ENCODE measurements around the gene REXO4.
A peak's percentile ranks its signal among the peaks of the same experiment; 100 is the strongest.

- TF ChIP-seq CTCF (IDR thresholded peaks at IDR 0.05) = peak in 1 of 6 experiments; percentile 4
- peak in 3 of 4 donors; percentile 65 to 75 (median 70) for TF ChIP-seq POLR2A (IDR thresholded peaks at IDR 0.05)
These were observed 41.9 kb upstream of the REXO4 start, which contains the start of gene CACFD1 for GRCh38 chr9:133459476-133460404.

All from esophagus squamous epithelium (tissue), 4 donors.